Neural cell (in vitro differentiated cells): ENCODE results near the gene EXOC4. TPM values are rescaled to one million over a fixed set of nuclear protein-coding genes. Genes with fewer than 3 reads are reported as not detected.
A peak's percentile ranks its signal among the peaks of the same experiment; 100 is the strongest.

Experiments used
- H2AFZ ChIP-seq: fragments of 200-600, 300-800 bp; sonication (generic), shearing (Covaris generic); 2 replicates; pipeline ENCODE4 v1.6.0; 2014; ENCODE audit warnings: low read depth, mild to moderate bottlenecking, antibody characterized with exemption, low read length, moderate library complexity
- H3F3A ChIP-seq: fragments of 200-600 bp; shearing (Covaris generic); 2 replicates; pipeline ENCODE4 v1.6.1; 2016; ENCODE audit warnings: mild to moderate bottlenecking, moderate library complexity, mixed read lengths, antibody characterized with exemption, low read length; ENCODE audit not compliant: insufficient read depth, poor library complexity, severe bottlenecking
- H3K27ac ChIP-seq: fragments of 200-600, 300-800 bp; sonication (generic), shearing (Covaris generic); 2 replicates; pipeline ENCODE4 v1.5.1; 2014; ENCODE audit warnings: mild to moderate bottlenecking, low read length, moderate library complexity
- H3K27me3 ChIP-seq: fragments of 300-800, 200-600 bp; sonication (generic), shearing (Covaris generic); 2 replicates; pipeline ENCODE4 v1.6.0; 2014; ENCODE audit warnings: mild to moderate bottlenecking, low read depth, low read length, moderate library complexity; ENCODE audit not compliant: insufficient read depth
- H3K36me3 ChIP-seq: fragments of 300-800, 200-600 bp; sonication (generic), shearing (Covaris generic); 2 replicates; pipeline ENCODE4 v1.5.1; 2014; ENCODE audit warnings: mild to moderate bottlenecking, antibody characterized with exemption, low read length, moderate library complexity; ENCODE audit not compliant: insufficient read depth
- H3K4me2 ChIP-seq: fragments of 300-800, 200-600 bp; sonication (generic), shearing (Covaris generic); 2 replicates; pipeline ENCODE4 v1.6.0; 2014; ENCODE audit warnings: mild to moderate bottlenecking, low read length
- H3K4me3 ChIP-seq: fragments of 300-800, 200-600 bp; sonication (generic), shearing (Covaris generic); 2 replicates; pipeline ENCODE4 v1.5.1; 2014; ENCODE audit warnings: mild to moderate bottlenecking, low read length, moderate library complexity
- H3K79me2 ChIP-seq: fragments of 200-600 bp; shearing (Covaris generic); replicated peaks from 2 replicates; pipeline ENCODE4 v1.6.0; 2014; ENCODE audit warnings: mild to moderate bottlenecking, low read length, moderate library complexity; ENCODE audit not compliant: insufficient read depth
- H3K9ac ChIP-seq: fragments of 300-800, 200-600 bp; sonication (generic), shearing (Covaris generic); 2 replicates; pipeline ENCODE4 v1.6.1; 2016; ENCODE audit warnings: mild to moderate bottlenecking, low read length, mixed read lengths
- H3K9me2 ChIP-seq: fragments of 200-600 bp; shearing (Covaris generic); 2 replicates; pipeline ENCODE4 v1.6.1; 2016; ENCODE audit warnings: mild to moderate bottlenecking, low read length, mixed read lengths; ENCODE audit not compliant: insufficient read depth
- H3K9me3 ChIP-seq: fragments of 200-600, 300-800 bp; sonication (generic), shearing (Covaris generic); 2 replicates; pipeline ENCODE4 v1.6.1; 2016; ENCODE audit warnings: mild to moderate bottlenecking, mixed run types, low read length, moderate library complexity, mixed read lengths
- H4K20me1 ChIP-seq: fragments of 200-600 bp; shearing (Covaris generic); 2 replicates; pipeline ENCODE4 v1.6.1; 2016; ENCODE audit warnings: mild to moderate bottlenecking, mixed run types; ENCODE audit not compliant: insufficient read depth
- CTCF ChIP-seq: fragments of 450-650 bp; IDR thresholded peaks from 2 replicates; pipeline ENCODE4 v1.5.1; 2014; ENCODE audit warnings: antibody characterized with exemption, mild to moderate bottlenecking, moderate library complexity; ENCODE audit not compliant: poor library complexity, severe bottlenecking
- EP300 ChIP-seq: fragments of 450-650 bp; conservative IDR thresholded peaks from 2 replicates; pipeline ENCODE4 v1.6.1; 2014; ENCODE audit warnings: antibody characterized with exemption, mild to moderate bottlenecking, moderate library complexity; ENCODE audit not compliant: poor library complexity, severe bottlenecking
- EZH2 ChIP-seq: fragments of 200-600, 300-800 bp; shearing (Covaris generic), sonication (generic); IDR thresholded peaks from 2 replicates; pipeline ENCODE4 v1.6.1; 2014; ENCODE audit warnings: antibody characterized with exemption, low read length, borderline replicate concordance, mild to moderate bottlenecking; ENCODE audit not compliant: insufficient read depth, poor library complexity, severe bottlenecking
- MXI1 ChIP-seq: fragments of 450-650 bp; conservative IDR thresholded peaks from 2 replicates; pipeline ENCODE4 v1.6.1; 2014; ENCODE audit warnings: antibody characterized with exemption, mild to moderate bottlenecking; ENCODE audit not compliant: poor library complexity, severe bottlenecking
- POLR2AphosphoS5 ChIP-seq: IDR thresholded peaks from 2 replicates; pipeline ENCODE4 v1.6.1; 2012
- RAD21 ChIP-seq: fragments of 450-650 bp; conservative IDR thresholded peaks from 2 replicates; pipeline ENCODE4 v1.6.1; 2014; ENCODE audit warnings: antibody characterized with exemption, mild to moderate bottlenecking, moderate library complexity
- REST ChIP-seq: IDR thresholded peaks from 2 replicates; pipeline ENCODE4 v1.6.1; 2012; ENCODE audit warnings: borderline replicate concordance
- SMC3 ChIP-seq: fragments of 450-650 bp; conservative IDR thresholded peaks from 2 replicates; pipeline ENCODE4 v1.6.1; 2014; ENCODE audit warnings: antibody characterized with exemption, mild to moderate bottlenecking, moderate library complexity; ENCODE audit not compliant: poor library complexity
- TAF1 ChIP-seq: IDR thresholded peaks from 2 replicates; pipeline ENCODE4 v1.6.1; 2012; ENCODE audit warnings: low read depth
- polyA plus RNA-seq: library from polyadenylated mRNA; depleted of rRNA; stranded (reverse); fragments of >200 nt; gene quantifications from 2 replicates; pipeline ENCODE4 v1.2.3, GENCODE V29; 2014

EXOC4 gene
- polyA plus RNA-seq, 1 donor from 2014 or later, result 36.5 TPM

GRCh38 chr7:133679977-133680376 lies 427.1 kb downstream of the EXOC4 start:
- TF ChIP-seq RAD21 (no peak), POLR2AphosphoS5 (no peak), EZH2 (no peak), REST (no peak), SMC3 (no peak)
- Histone ChIP-seq H3K36me3 (no peaks in the 10 kb centered on the region), H3F3A (no peaks in the 10 kb centered on the region), H3K27me3 (no peaks in the 10 kb centered on the region), H3K9me2 (no peaks in the 10 kb centered on the region), H4K20me1 (no peaks in the 10 kb centered on the region), H3K4me3 (no peak overlapping the region), H3K27ac (peak overlapping the region; percentile 5), H3K79me2 (no peaks in the 10 kb centered on the region), H3K9me3 (no peaks in the 10 kb centered on the region), H3K9ac (no peak overlapping the region), H2AFZ (no peak overlapping the region), H3K4me2 (no peak overlapping the region)

GRCh38 chr7:133681529-133681928 lies 428.7 kb downstream of the EXOC4 start:
- no peaks in the 10 kb centered on the region for H3K9me2 ChIP-seq
- no peaks in the 10 kb centered on the region for H3K36me3 ChIP-seq
- H3K79me2 ChIP-seq, result no peaks in the 10 kb centered on the region
- no peak overlapping the region for H3K9ac ChIP-seq
- no peaks in the 10 kb centered on the region for H3K9me3 ChIP-seq
- no peak overlapping the region for H3K4me2 ChIP-seq
- H4K20me1 ChIP-seq, result no peaks in the 10 kb centered on the region
- no peaks in the 10 kb centered on the region for H3F3A ChIP-seq
- no peak for TF ChIP-seq EP300
- no peak for TF ChIP-seq TAF1
- no peak for TF ChIP-seq SMC3
- TF ChIP-seq REST, result no peak
- no peak for TF ChIP-seq EZH2
- TF ChIP-seq CTCF, result no peak
- no peak for TF ChIP-seq MXI1
- TF ChIP-seq POLR2AphosphoS5, result no peak
- TF ChIP-seq RAD21, result no peak
- no peak overlapping the region for H3K4me3 ChIP-seq
- no peaks in the 10 kb centered on the region for H3K27me3 ChIP-seq
- H3K27ac ChIP-seq, result no peak overlapping the region
- H2AFZ ChIP-seq, result no peak overlapping the region
